IMR-90 (cell line): ENCODE measurements around the gene RBMS3. TPM values are rescaled to one million over a fixed set of nuclear protein-coding genes. Genes with fewer than 3 reads are reported as not detected.

Experiments used
- ATAC-seq: fragments of 200-7000 bp; cut with Tn5 transposase; 2 replicates; pipeline ENCODE4 v1.9.1; 2020; ENCODE audit warnings: low read depth, mild to moderate bottlenecking, moderate library complexity
- BruUV-seq: library from RNA; stranded (reverse); fragments of 400-500 nt; replicated peaks from 2 replicates; lab custom pipeline; 2021; lab: Mats Ljungman, UMichigan
- CTCF ChIA-PET: fragments of 300-600 bp; formaldehyde crosslinking; extraction: SDS; loops from one replicate; lab custom pipeline; 2021; ENCODE audit warnings: antibody characterized with exemption; lab: Yijun Ruan, JAX
- POLR2A ChIA-PET: fragments of 300-600 bp; sonication (Branson Sonifier 250); formaldehyde crosslinking; loops from one replicate; lab custom pipeline; 2022; ENCODE audit warnings: antibody characterized with exemption; ENCODE audit not compliant: unreplicated experiment; lab: Charles Lee
- DNase-seq: peaks from one replicate; pipeline ENCODE4 v3.0.0; 2013
- H2AFZ ChIP-seq: replicated peaks from 2 replicates; pipeline ENCODE3; 2013; ENCODE audit warnings: low read length, mild to moderate bottlenecking; ENCODE audit not compliant: poor library complexity
- H2AK5ac ChIP-seq: 2 replicates; pipeline ENCODE4 v1.6.1; 2013; ENCODE audit warnings: low read depth, low read length, inconsistent platforms
- H2AK9ac ChIP-seq: replicated peaks from 2 replicates; pipeline ENCODE3; 2013; ENCODE audit warnings: mild to moderate bottlenecking, low read depth, low read length, moderate library complexity; ENCODE audit not compliant: poor library complexity
- H2BK120ac ChIP-seq: 2 replicates; pipeline ENCODE4 v1.6.1; 2013; ENCODE audit warnings: low read depth, low read length, inconsistent platforms
- H2BK15ac ChIP-seq: 3 replicates; pipeline ENCODE4 v1.6.1; 2013; ENCODE audit warnings: low read depth, low read length, inconsistent platforms
- H2BK20ac ChIP-seq: 2 replicates; pipeline ENCODE4 v1.6.1; 2013; ENCODE audit warnings: low read depth, mild to moderate bottlenecking, inconsistent platforms, low read length, moderate library complexity
- H2BK5ac ChIP-seq: 2 replicates; pipeline ENCODE4 v1.6.1; 2013; ENCODE audit warnings: mild to moderate bottlenecking, low read depth, low read length, inconsistent platforms; ENCODE audit not compliant: poor library complexity, severe bottlenecking
- H3K14ac ChIP-seq: replicated peaks from 2 replicates; pipeline ENCODE4 v1.6.1; 2013; ENCODE audit warnings: low read depth, low read length, inconsistent platforms
- H3K18ac ChIP-seq: 2 replicates; pipeline ENCODE4 v1.6.1; 2013; ENCODE audit warnings: low read depth, low read length, control low read depth
- H3K23ac ChIP-seq: 2 replicates; pipeline ENCODE4 v1.6.1; 2013; ENCODE audit warnings: low read depth, low read length, inconsistent platforms
- H3K27ac ChIP-seq: 2 replicates; pipeline ENCODE4 v1.5.1; 2013; ENCODE audit warnings: mild to moderate bottlenecking, control low read depth, low read length; ENCODE audit not compliant: insufficient read depth
- H3K27me3 ChIP-seq: 2 replicates; pipeline ENCODE4 v1.6.1; 2013; ENCODE audit warnings: low read length; ENCODE audit not compliant: control insufficient read depth, insufficient read depth
- H3K36me3 ChIP-seq: 2 replicates; pipeline ENCODE4 v1.6.1; 2013; ENCODE audit warnings: low read length, mixed read lengths; ENCODE audit not compliant: control insufficient read depth, insufficient read depth
- H3K4ac ChIP-seq: 2 replicates; pipeline ENCODE4 v1.6.1; 2013; ENCODE audit warnings: low read depth, low read length, inconsistent platforms
- H3K4me1 ChIP-seq: 2 replicates; pipeline ENCODE4 v1.6.1; 2013; ENCODE audit warnings: low read length, mixed read lengths; ENCODE audit not compliant: control insufficient read depth, insufficient read depth
- H3K4me2 ChIP-seq: 2 replicates; pipeline ENCODE4 v1.6.1; 2013; ENCODE audit warnings: low read depth, mild to moderate bottlenecking, control low read depth, low read length, moderate library complexity
- H3K4me3 ChIP-seq: 2 replicates; pipeline ENCODE4 v1.5.1; 2013; ENCODE audit warnings: low read depth, mild to moderate bottlenecking, control low read depth, low read length, moderate library complexity; ENCODE audit not compliant: insufficient read depth
- H3K56ac ChIP-seq: 2 replicates; pipeline ENCODE4 v1.6.1; 2013; ENCODE audit warnings: low read length, inconsistent platforms; ENCODE audit not compliant: insufficient read depth; ENCODE audit errors: extremely low read depth
- H3K79me1 ChIP-seq, 2 experiments: 2 replicates each; pipeline ENCODE4 v1.6.1; 2013; ENCODE audit warnings: low read length in 2 of 2, inconsistent platforms in 1 of 2, low read depth in 1 of 2
- H3K9ac ChIP-seq: 2 replicates; pipeline ENCODE4 v1.6.1; 2013; ENCODE audit warnings: low read depth, low read length, control low read depth
- H3K9me1 ChIP-seq: 2 replicates; pipeline ENCODE4 v1.6.1; 2013; ENCODE audit warnings: low read length, inconsistent platforms; ENCODE audit not compliant: insufficient read depth
- H3K9me3 ChIP-seq: 2 replicates; pipeline ENCODE4 v1.6.1; 2013; ENCODE audit warnings: low read length; ENCODE audit not compliant: control insufficient read depth, insufficient read depth
- H4K20me1 ChIP-seq: 2 replicates; pipeline ENCODE4 v1.6.1; 2013; ENCODE audit warnings: low read length, inconsistent platforms; ENCODE audit not compliant: insufficient read depth
- H4K5ac ChIP-seq: 2 replicates; pipeline ENCODE4 v1.6.1; 2013; ENCODE audit warnings: mild to moderate bottlenecking, low read depth, low read length, control low read depth
- H4K8ac ChIP-seq, 2 experiments: 2 replicates each; pipeline ENCODE4 v1.6.1; 2013; ENCODE audit warnings: low read depth in 2 of 2, low read length in 2 of 2, control low read depth in 1 of 2, inconsistent platforms in 1 of 2
- H4K91ac ChIP-seq: 2 replicates; pipeline ENCODE4 v1.6.1; 2013; ENCODE audit warnings: low read depth, low read length, inconsistent platforms; ENCODE audit not compliant: insufficient read depth
- BHLHE40 ChIP-seq: fragments of 150-350 bp; IDR thresholded peaks from 2 replicates; pipeline ENCODE4 v1.6.1; 2016; ENCODE audit warnings: mild to moderate bottlenecking, low read depth, low read length
- CEBPB ChIP-seq: IDR thresholded peaks from 2 replicates; pipeline ENCODE4 v1.6.1; 2012; ENCODE audit warnings: low read depth, low read length, improper control_type of control experiment
- CHD1 ChIP-seq: IDR thresholded peaks from 2 replicates; pipeline ENCODE4 v1.6.1; 2012; ENCODE audit warnings: low read depth, low read length, improper control_type of control experiment
- FOS ChIP-seq: fragments of 150-350 bp; IDR thresholded peaks from 2 replicates; pipeline ENCODE4 v1.6.1; 2016; ENCODE audit warnings: low read depth, low read length
- MAZ ChIP-seq: IDR thresholded peaks from 2 replicates; pipeline ENCODE4 v1.6.1; 2012; ENCODE audit warnings: low read depth, mild to moderate bottlenecking, low read length, improper control_type of control experiment, moderate library complexity, borderline replicate concordance
- MXI1 ChIP-seq: IDR thresholded peaks from 2 replicates; pipeline ENCODE4 v1.6.1; 2012; ENCODE audit warnings: low read depth, mild to moderate bottlenecking, low read length, moderate library complexity, borderline replicate concordance
- RFX5 ChIP-seq: IDR thresholded peaks from 2 replicates; pipeline ENCODE4 v1.8.0; 2012; ENCODE audit warnings: low read depth, mild to moderate bottlenecking, low read length, moderate library complexity
- WGBS, 2 experiments: methylation state at CpG; one replicate each; pipeline versions ENCODE4 v1.1.5 to v1.1.7; 2013; ENCODE audit warnings: missing lambda C conversion rate in 2 of 2; ENCODE audit not compliant: insufficient read length in 1 of 2; ENCODE audit errors: extremely low coverage in 2 of 2; 5-methylcytosine and 5-hydroxymethylcytosine counted together
- dilution Hi-C: fragments of 300-500 bp; cut with HindIII; formaldehyde crosslinking; loops from one replicate; pipeline ENCODE4 v1.14.3; 2018; ENCODE audit warnings: low sequenced_read_pairs; ENCODE audit not compliant: unreplicated experiment
- in situ Hi-C: fragments of 300-500 bp; cut with MboI; formaldehyde crosslinking; loops from 3 replicates; pipeline ENCODE4 v1.14.3; 2019; ENCODE audit warnings: low sequenced_read_pairs, inconsistent platforms, mixed read lengths
- intact Hi-C: fragments of 100-400 bp; cut with micrococcal nuclease; formaldehyde crosslinking; loops from 2 replicates; pipeline ENCODE4 v1.10.0; 2022
- polyA plus RNA-seq, 3 experiments: library from polyadenylated mRNA; depleted of rRNA; stranded (reverse); fragments of >200 nt; gene quantifications; 2 replicates each; pipeline ENCODE4 v1.2.3, GENCODE V29; 2012; ENCODE audit warnings: low replicate concordance in 1 of 3
- total RNA-seq: library from RNA; depleted of rRNA; stranded (reverse); fragments of >200 nt; gene quantifications from 2 replicates; pipeline ENCODE4 v1.2.3, GENCODE V29; 2012
- TF ChIP-seq, protein P1 (sequence below): fragments of 150-350 bp; IDR thresholded peaks from 2 replicates; pipeline ENCODE4 v1.6.1; 2016; ENCODE audit warnings: low read depth, mild to moderate bottlenecking, low read length, moderate library complexity, borderline replicate concordance

The RBMS3 gene
- total and polyA plus RNA-seq, 2 of the 4 experiments (the other 2 are of a cell fraction): 15.2 to 127 TPM

GRCh38 chr3:29771602-29772001 is 490.7 kb downstream of the RBMS3 start:
- Histone ChIP-seq H2AK5ac (no peak overlapping the region), H3K36me3 (no peaks in the 10 kb centered on the region), H3K4me2 (no peak overlapping the region), H3K4ac (no peak overlapping the region), H3K56ac (no peak overlapping the region), H4K20me1 (no peaks in the 10 kb centered on the region), H3K23ac (no peak overlapping the region), H4K91ac (no peak overlapping the region), H3K27ac (no peak overlapping the region), H2AK9ac (no peak overlapping the region), H3K18ac (no peak overlapping the region), H3K9me1 (peaks cover 12% of the 10 kb centered on the region), H2BK120ac (no peak overlapping the region), H2BK15ac (no peak overlapping the region), H4K8ac (no peak overlapping the region), H4K5ac (no peak overlapping the region), H3K4me3 (no peak overlapping the region), H3K14ac (no peak overlapping the region), H2AFZ (no peak overlapping the region), H2BK20ac (no peak overlapping the region), H3K9ac (no peak overlapping the region), H2BK5ac (no peak overlapping the region), H3K27me3 (no peaks in the 10 kb centered on the region), H3K4me1 (no peaks in the 10 kb centered on the region), H3K9me3 (no peaks in the 10 kb centered on the region), H3K79me1 (no peaks in the 10 kb centered on the region)
- intact Hi-C loops: no loop called here
- WGBS, 2 experiments: no CpG with 5 or more reads among the region's 3 CpGs
- ChIA-PET CTCF (no interaction called here), POLR2A (no interaction called here)
- dilution Hi-C loops: no loop called here
- no peak for TF ChIP-seq BHLHE40
- TF ChIP-seq FOS: no peak
- no peak for TF ChIP-seq RFX5
- no peak for TF ChIP-seq MXI1
- TF ChIP-seq CHD1: no peak
- TF ChIP-seq CEBPB: no peak
- no peak for TF ChIP-seq MAZ
- TF ChIP-seq, protein P1, sequence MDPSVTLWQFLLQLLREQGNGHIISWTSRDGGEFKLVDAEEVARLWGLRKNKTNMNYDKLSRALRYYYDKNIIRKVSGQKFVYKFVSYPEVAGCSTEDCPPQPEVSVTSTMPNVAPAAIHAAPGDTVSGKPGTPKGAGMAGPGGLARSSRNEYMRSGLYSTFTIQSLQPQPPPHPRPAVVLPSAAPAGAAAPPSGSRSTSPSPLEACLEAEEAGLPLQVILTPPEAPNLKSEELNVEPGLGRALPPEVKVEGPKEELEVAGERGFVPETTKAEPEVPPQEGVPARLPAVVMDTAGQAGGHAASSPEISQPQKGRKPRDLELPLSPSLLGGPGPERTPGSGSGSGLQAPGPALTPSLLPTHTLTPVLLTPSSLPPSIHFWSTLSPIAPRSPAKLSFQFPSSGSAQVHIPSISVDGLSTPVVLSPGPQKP: no peak
- in situ Hi-C loops: no loop called here
- no TSS peak for BruUV-seq
- DNase-seq: no peak
- ATAC-seq: no peak
